ENCODE results near the gene MAST4. TPM values are rescaled to one million over a fixed set of nuclear protein-coding genes. Genes with fewer than 3 reads are reported as not detected.

MAST4 gene
- total RNA-seq, 1 donor from 2014 or later: 22.3 TPM

- Histone ChIP-seq H3K9ac (ENCODE audit: low read length) (no peak overlapping the region), H3K27ac (ENCODE audit: low read depth, low read length) (no peak overlapping the region), H3K4me1 (ENCODE audit: insufficient read depth, low read length) (peaks cover 4% of the 10 kb centered on the region), H3K79me2 (ENCODE audit: insufficient read depth, low read length) (no peaks in the 10 kb centered on the region), H3K4me2 (ENCODE audit: low read length) (no peak overlapping the region), H4K20me1 (ENCODE audit: insufficient read depth, low read length) (no peaks in the 10 kb centered on the region), H2AFZ (ENCODE audit: low read depth, low read length) (no peak overlapping the region), H3K36me3 (ENCODE audit: insufficient read depth, low read length) (no peaks in the 10 kb centered on the region), H3K9me3 (ENCODE audit: insufficient read depth, low read depth, low read length) (no peaks in the 10 kb centered on the region), H3K4me3 (ENCODE audit: insufficient read depth, low read depth, low read length) (no peak overlapping the region), H3K27me3 (ENCODE audit: insufficient read depth, low read length) (no peaks in the 10 kb centered on the region)
- FAIRE-seq: no peak
- Mint-ChIP-seq H3K27ac (ENCODE audit: unreplicated experiment) (no peak overlapping the region), H3K36me3 (ENCODE audit: low read depth, unreplicated experiment) (peaks cover 2% of the 10 kb centered on the region), H3K27me3 (ENCODE audit: low read depth, unreplicated experiment) (no peaks in the 10 kb centered on the region), H3K4me1 (ENCODE audit: low read depth, unreplicated experiment) (peaks cover 12% of the 10 kb centered on the region), H3K4me3 (ENCODE audit: unreplicated experiment) (no peak overlapping the region), H3K9me3 (ENCODE audit: unreplicated experiment) (no peaks in the 10 kb centered on the region)
- TF ChIP-seq EZH2 (IDR thresholded peaks at IDR 0.05; ENCODE audit: insufficient read depth, low read length) (no peak), CTCF (IDR thresholded peaks at IDR 0.05; ENCODE audit: insufficient read depth, low read depth, low read length) (no peak)
- DNase-seq (ENCODE audit: low read depth): no peak
These were observed 277.8 kb downstream of the MAST4 start for GRCh38 chr5:66874004-66874403.

GRCh38 chr5:66875315-66875714 is 279.1 kb downstream of the MAST4 start:
- Histone ChIP-seq H3K9me3 (ENCODE audit: insufficient read depth, low read depth, low read length) (no peaks in the 10 kb centered on the region), H3K79me2 (ENCODE audit: insufficient read depth, low read length) (no peaks in the 10 kb centered on the region), H3K4me3 (ENCODE audit: insufficient read depth, low read depth, low read length) (no peak overlapping the region), H3K27me3 (ENCODE audit: insufficient read depth, low read length) (no peaks in the 10 kb centered on the region), H3K9ac (ENCODE audit: low read length) (no peak overlapping the region), H3K36me3 (ENCODE audit: insufficient read depth, low read length) (no peaks in the 10 kb centered on the region), H3K4me1 (ENCODE audit: insufficient read depth, low read length) (peaks cover 4% of the 10 kb centered on the region), H3K27ac (ENCODE audit: low read depth, low read length) (no peak overlapping the region), H3K4me2 (ENCODE audit: low read length) (no peak overlapping the region), H2AFZ (ENCODE audit: low read depth, low read length) (no peak overlapping the region), H4K20me1 (ENCODE audit: insufficient read depth, low read length) (no peaks in the 10 kb centered on the region)
- TF ChIP-seq CTCF (IDR thresholded peaks at IDR 0.05; ENCODE audit: insufficient read depth, low read depth, low read length) (no peak), EZH2 (IDR thresholded peaks at IDR 0.05; ENCODE audit: insufficient read depth, low read length) (no peak)
- no peak overlapping the region for H3K27ac Mint-ChIP-seq (ENCODE audit: unreplicated experiment)
- peaks cover 12% of the 10 kb centered on the region for H3K4me1 Mint-ChIP-seq (ENCODE audit: low read depth, unreplicated experiment)
- H3K36me3 Mint-ChIP-seq (ENCODE audit: low read depth, unreplicated experiment): peaks cover 2% of the 10 kb centered on the region
- DNase-seq (ENCODE audit: low read depth) (no peak), FAIRE-seq (no peak)
- H3K27me3 Mint-ChIP-seq (ENCODE audit: low read depth, unreplicated experiment): no peaks in the 10 kb centered on the region
- H3K4me3 Mint-ChIP-seq (ENCODE audit: unreplicated experiment): no peak overlapping the region
- no peaks in the 10 kb centered on the region for H3K9me3 Mint-ChIP-seq (ENCODE audit: unreplicated experiment)

- no peak overlapping the region for H2AFZ ChIP-seq (ENCODE audit: low read depth, low read length)
- no peak for TF ChIP-seq EZH2 (IDR thresholded peaks at IDR 0.05; ENCODE audit: insufficient read depth, low read length)
- no peak for TF ChIP-seq CTCF (IDR thresholded peaks at IDR 0.05; ENCODE audit: insufficient read depth, low read depth, low read length)
- H3K4me3 ChIP-seq (ENCODE audit: insufficient read depth, low read depth, low read length): no peak overlapping the region
- no peaks in the 10 kb centered on the region for H3K27me3 ChIP-seq (ENCODE audit: insufficient read depth, low read length)
- H3K4me2 ChIP-seq (ENCODE audit: low read length): no peak overlapping the region
- Mint-ChIP-seq H3K4me3 (ENCODE audit: unreplicated experiment) (no peak overlapping the region), H3K27me3 (ENCODE audit: low read depth, unreplicated experiment) (no peaks in the 10 kb centered on the region), H3K4me1 (ENCODE audit: low read depth, unreplicated experiment) (peaks cover 12% of the 10 kb centered on the region), H3K9me3 (ENCODE audit: unreplicated experiment) (no peaks in the 10 kb centered on the region), H3K36me3 (ENCODE audit: low read depth, unreplicated experiment) (peaks cover 2% of the 10 kb centered on the region), H3K27ac (ENCODE audit: unreplicated experiment) (no peak overlapping the region)
- FAIRE-seq: no peak
- no peaks in the 10 kb centered on the region for H3K79me2 ChIP-seq (ENCODE audit: insufficient read depth, low read length)
- H4K20me1 ChIP-seq (ENCODE audit: insufficient read depth, low read length): no peaks in the 10 kb centered on the region
- H3K9me3 ChIP-seq (ENCODE audit: insufficient read depth, low read depth, low read length): no peaks in the 10 kb centered on the region
- H3K27ac ChIP-seq (ENCODE audit: low read depth, low read length): no peak overlapping the region
- no peaks in the 10 kb centered on the region for H3K36me3 ChIP-seq (ENCODE audit: insufficient read depth, low read length)
- H3K9ac ChIP-seq (ENCODE audit: low read length): no peak overlapping the region
- DNase-seq (ENCODE audit: low read depth): no peak
- peaks cover 4% of the 10 kb centered on the region for H3K4me1 ChIP-seq (ENCODE audit: insufficient read depth, low read length)
These were observed 280.1 kb downstream of the MAST4 start for GRCh38 chr5:66876266-66876807.
